Gastroesophageal sphincter (tissue), 4 donors: Measurements from ENCODE around the gene PRLR. TPM values are rescaled to one million over a fixed set of nuclear protein-coding genes. Genes with fewer than 3 reads are reported as not detected.
"Not testable (repeated sequence)": the region's sequence is repeated elsewhere in the genome, so short reads cannot be mapped to it uniquely, and the experiment has no call there.

ENCODE experiments used
- ATAC-seq: fragments of 150-250 bp; one replicate; pipeline ENCODE4 v1.9.1; 2016; ENCODE audit warnings: mild to moderate bottlenecking, moderate library complexity
- H3K27ac ChIP-seq, 4 donors: fragments of 200-600 bp; sonication (generic) in 3 of 4; 1 replicate in 3 of 4; 2 replicates in 1 of 4; pipeline ENCODE4 v1.5.1; 2016 to 2019
- H3K27me3 ChIP-seq: fragments of 200-600 bp; sonication (generic); one replicate; pipeline ENCODE4 v1.5.1; 2019
- H3K36me3 ChIP-seq, 2 donors: fragments of 200-600 bp; sonication (generic); one replicate each; pipeline ENCODE4 v1.5.1; 2019; ENCODE audit warnings: control low read depth in 1 of 2
- H3K4me1 ChIP-seq, 3 donors: fragments of 200-600 bp; sonication (generic); 1 replicate in 2 of 3; 2 replicates in 1 of 3; pipeline ENCODE4 v1.5.1; 2016 to 2019; ENCODE audit warnings: control low read depth in 2 of 3
- H3K4me3 ChIP-seq, 2 donors: fragments of 200-600 bp; sonication (generic); one replicate each; pipeline ENCODE4 v1.5.1; 2019; ENCODE audit warnings: mild to moderate bottlenecking in 1 of 2, moderate library complexity in 1 of 2
- H3K9me3 ChIP-seq, 3 donors: fragments of 200-600 bp; sonication (generic); one replicate each; pipeline ENCODE4 v1.5.1; 2017 to 2019; ENCODE audit warnings: control low read depth in 2 of 3
- CTCF ChIP-seq, 4 experiments: fragments of 200-600 bp in 2 of 4; fragments of 450-650 bp in 2 of 4; sonication (generic) in 1 of 4; IDR thresholded peaks; one replicate each; pipeline ENCODE4 v1.5.1; 2017 to 2019; ENCODE audit warnings: antibody characterized with exemption in 4 of 4, mild to moderate bottlenecking in 2 of 4, moderate library complexity in 2 of 4
- EP300 ChIP-seq: sonication (generic); formaldehyde crosslinking; IDR thresholded peaks from one replicate; pipeline ENCODE4 v1.6.1; 2017; ENCODE audit warnings: antibody characterized with exemption, mild to moderate bottlenecking
- POLR2A ChIP-seq, 2 donors: fragments of 450-650 bp; IDR thresholded peaks; one replicate each; pipeline ENCODE4 v1.6.1; 2017; ENCODE audit warnings: antibody characterized with exemption in 2 of 2, mild to moderate bottlenecking in 2 of 2, moderate library complexity in 1 of 2
- POLR2AphosphoS5 ChIP-seq: sonication (generic); formaldehyde crosslinking; IDR thresholded peaks from one replicate; pipeline ENCODE4 v1.6.1; 2017; ENCODE audit warnings: antibody characterized with exemption
- WGBS, 2 donors: methylation state at CpG; one replicate each; pipeline ENCODE4 v1.1.5; 2018; ENCODE audit warnings: low coverage in 1 of 2; 5-methylcytosine and 5-hydroxymethylcytosine counted together
- total RNA-seq, 4 donors: library from RNA; depleted of rRNA; stranded (reverse); fragments of >200 nt; gene quantifications; one replicate each; pipeline ENCODE4 v1.1.0, GENCODE V29; 2016

The PRLR gene
- total RNA-seq, 4 donors from 2014 or later, result 0.16 to 1.4 (median 0.85) TPM

DNA sequence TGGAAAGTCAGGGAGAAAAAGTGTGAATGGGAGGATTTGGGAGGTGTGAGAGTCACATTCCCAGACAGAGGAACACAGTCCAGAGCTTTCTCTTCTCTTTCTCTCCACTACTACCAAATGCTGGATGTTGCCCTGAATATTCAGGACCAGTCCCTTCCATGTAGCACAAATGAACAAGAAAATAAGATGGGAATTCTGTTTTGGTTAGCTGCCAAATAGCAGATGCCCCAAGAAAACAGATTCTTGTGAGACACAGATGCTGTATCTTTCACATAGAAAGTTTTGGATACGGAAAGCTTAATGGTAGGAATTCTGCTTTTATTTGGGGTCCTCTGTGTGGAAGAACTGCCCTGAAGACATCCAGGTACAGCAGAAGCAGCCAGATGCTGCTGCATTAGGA is 37.8 kb downstream of the PRLR start:
- TF ChIP-seq CTCF (IDR thresholded peaks at IDR 0.05) (no peak), POLR2AphosphoS5 (no peak), POLR2A (IDR thresholded peaks at IDR 0.05) (no peak), EP300 (no peak)
- Histone ChIP-seq H3K27ac (no peak overlapping the region), H3K4me3 (no peak overlapping the region), H3K27me3 (no peaks in the 10 kb centered on the region), H3K4me1 (peaks cover 0 to 3% (median 0%) of the 10 kb centered on the region in 3 donors), H3K9me3 (no peaks in the 10 kb centered on the region), H3K36me3 (no peaks in the 10 kb centered on the region)
- ATAC-seq, result no peak
- WGBS, 2 donors, result 100% methylated on average over 1 of the region's 1 CpG

- not testable (repeated sequence) for H3K4me1 ChIP-seq, H3K36me3 ChIP-seq, H3K4me3 ChIP-seq, H3K27me3 ChIP-seq, H3K9me3 ChIP-seq, ATAC-seq, H3K27ac ChIP-seq
- WGBS, 2 donors, result 83 to 90% methylated on average over 1 to 2 of the region's 2 CpGs
Observed at GRCh38 chr5:35189801-35190200, 40.5 kb downstream of the PRLR start.

DNA sequence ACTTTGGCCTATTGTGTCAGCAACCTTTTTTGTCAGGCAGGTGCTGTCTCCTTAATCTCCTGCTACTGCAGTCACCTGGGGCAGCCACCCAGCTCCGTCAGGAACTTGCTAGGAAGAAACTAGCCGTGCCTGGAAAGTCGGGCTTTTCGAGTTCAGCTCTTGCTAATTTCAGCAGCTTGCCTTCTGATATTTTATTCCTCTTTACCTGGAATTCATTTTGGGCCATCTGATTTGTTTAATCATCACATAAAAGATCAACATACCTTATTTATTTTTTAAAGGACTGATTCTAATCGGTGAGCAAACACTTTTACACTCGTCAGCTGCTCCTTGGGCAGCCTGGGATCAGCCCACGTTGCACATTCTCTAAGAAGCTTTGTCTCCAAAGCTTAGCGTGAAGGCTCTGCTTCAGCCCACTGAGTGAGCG is 42.2 kb downstream of the PRLR start:
- no peak overlapping the region for H3K4me3 ChIP-seq
- no peak for ATAC-seq
- H3K4me1 ChIP-seq, result no peaks in the 10 kb centered on the region
- TF ChIP-seq EP300, result no peak
- no peak for TF ChIP-seq POLR2AphosphoS5
- TF ChIP-seq CTCF (IDR thresholded peaks at IDR 0.05), result no peak
- TF ChIP-seq POLR2A (IDR thresholded peaks at IDR 0.05), result no peak
- H3K9me3 ChIP-seq, result no peaks in the 10 kb centered on the region
- no peak overlapping the region for H3K27ac ChIP-seq
- H3K27me3 ChIP-seq, result no peaks in the 10 kb centered on the region
- 80 to 87% methylated on average over 3 to 9 of the region's 9 CpGs for WGBS, 2 donors
- H3K36me3 ChIP-seq, result no peaks in the 10 kb centered on the region

GRCh38 chr5:35187621-35188020 is 42.7 kb downstream of the PRLR start:
- H3K36me3 ChIP-seq, H3K4me3 ChIP-seq, H3K4me1 ChIP-seq, H3K9me3 ChIP-seq, ATAC-seq, H3K27ac ChIP-seq, H3K27me3 ChIP-seq: not testable (repeated sequence)
- no CpG with 5 or more reads among the region's 3 CpGs for WGBS, 2 donors

DNA sequence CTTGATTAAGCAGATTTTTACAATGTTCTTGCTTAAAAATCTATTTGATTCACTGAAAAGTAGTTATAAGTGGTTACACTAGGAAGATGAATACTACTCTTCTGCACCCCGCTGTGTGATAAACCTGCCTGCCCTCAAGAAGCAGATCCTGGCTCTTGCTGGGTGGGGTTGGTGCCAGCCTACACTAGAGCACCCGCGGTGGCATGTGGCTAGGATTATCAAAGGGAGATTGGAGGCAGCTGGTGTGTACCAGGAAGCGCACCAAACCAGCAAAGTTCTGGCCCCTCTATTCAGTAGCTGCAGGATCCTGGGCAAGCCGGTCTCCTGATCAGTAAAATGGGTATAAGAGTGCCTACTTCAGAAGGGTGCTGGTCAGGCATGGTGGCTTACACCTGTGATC is 43.5 kb downstream of the PRLR start:
- Histone ChIP-seq H3K4me1 (no peaks in the 10 kb centered on the region), H3K4me3 (no peak overlapping the region), H3K27me3 (no peaks in the 10 kb centered on the region), H3K36me3 (no peaks in the 10 kb centered on the region), H3K9me3 (no peaks in the 10 kb centered on the region), H3K27ac (no peak overlapping the region)
- ATAC-seq, result no peak
- TF ChIP-seq POLR2AphosphoS5 (no peak), EP300 (no peak), POLR2A (IDR thresholded peaks at IDR 0.05) (no peak), CTCF (IDR thresholded peaks at IDR 0.05) (no peak)
- WGBS, 2 donors, result 100% methylated on average over 1 of the region's 5 CpGs; no CpG with 5 or more reads in 1 of the 2 donors

DNA sequence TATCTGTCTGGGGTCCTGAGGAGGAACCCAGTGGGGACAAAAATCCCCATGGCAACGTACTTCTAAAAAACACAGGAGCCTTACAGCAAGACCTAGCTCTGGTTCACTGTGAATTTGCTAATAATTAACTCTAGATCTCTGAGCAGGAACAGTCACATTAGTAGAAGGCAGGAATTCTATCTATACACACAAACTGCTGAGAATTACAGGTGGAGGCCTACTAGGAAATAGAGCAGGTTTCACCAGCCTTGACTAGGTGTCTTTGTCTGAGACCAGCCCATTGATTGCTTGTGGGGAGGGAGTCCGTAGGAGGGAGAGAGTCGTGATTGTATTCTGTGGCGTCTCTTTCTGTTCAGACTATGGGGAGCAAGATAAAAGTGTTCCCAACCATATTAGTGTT is 44.8 kb downstream of the PRLR start:
- 83 to 100% methylated on average over 1 to 3 of the region's 4 CpGs for WGBS, 2 donors

More for the DNA sequence above, 44.8 kb downstream of the PRLR start:
- Histone ChIP-seq H3K9me3 (no peaks in the 10 kb centered on the region), H3K27ac (no peak overlapping the region), H3K36me3 (no peaks in the 10 kb centered on the region), H3K4me1 (no peaks in the 10 kb centered on the region), H3K27me3 (no peaks in the 10 kb centered on the region), H3K4me3 (no peak overlapping the region)
- TF ChIP-seq POLR2A (IDR thresholded peaks at IDR 0.05) (no peak), EP300 (no peak), CTCF (IDR thresholded peaks at IDR 0.05) (no peak), POLR2AphosphoS5 (no peak)
- no peak for ATAC-seq
